GM21825 (cell line): ENCODE results near the gene ZNF346.

ENCODE experiments used
- ATAC-seq: cut with Tn5 transposase; IDR thresholded peaks from one replicate; pipeline ENCODE4 v1.9.1; 2021; ENCODE audit warnings: mild to moderate bottlenecking, moderate library complexity; ENCODE audit not compliant: unreplicated experiment

ZNF346 gene

DNA sequence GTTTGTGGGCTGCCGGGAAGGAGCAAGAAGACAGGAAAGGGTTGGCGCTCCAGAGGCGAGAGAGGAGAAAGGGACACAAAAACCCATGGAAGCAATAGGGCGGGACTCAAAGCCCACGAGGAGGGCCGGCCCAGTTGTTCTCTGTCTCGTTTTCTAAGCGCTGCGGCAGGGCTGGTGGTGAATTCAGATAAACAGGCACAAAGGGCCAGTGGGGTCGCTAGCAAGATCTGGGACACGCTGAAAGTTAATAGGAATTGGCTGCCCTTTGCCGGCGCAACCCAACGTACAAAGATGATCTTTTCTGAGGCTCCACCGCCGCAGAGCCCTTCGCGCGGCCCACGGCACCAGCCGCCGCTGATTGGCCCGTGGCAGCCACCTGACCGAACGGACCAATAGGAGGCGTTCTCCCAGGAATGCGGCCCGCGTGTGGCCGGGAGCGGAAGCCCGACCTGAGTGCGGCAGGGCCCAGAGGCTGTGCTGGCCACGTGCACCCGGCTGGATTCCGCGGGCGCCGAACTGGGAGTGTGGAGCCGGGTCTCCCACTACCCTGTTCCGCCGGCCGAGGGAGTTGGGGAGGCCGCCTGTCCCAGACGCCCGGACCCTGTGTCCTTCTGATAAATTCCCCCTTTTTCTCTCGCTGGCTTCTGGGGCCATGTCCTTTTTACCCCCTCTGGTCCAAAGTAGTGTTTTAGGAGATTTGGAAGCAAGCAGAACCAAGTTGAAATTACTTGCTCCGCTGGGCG, 94.3 kb downstream of the ZNF346 start:
- peak; percentile 50 for ATAC-seq

DNA sequence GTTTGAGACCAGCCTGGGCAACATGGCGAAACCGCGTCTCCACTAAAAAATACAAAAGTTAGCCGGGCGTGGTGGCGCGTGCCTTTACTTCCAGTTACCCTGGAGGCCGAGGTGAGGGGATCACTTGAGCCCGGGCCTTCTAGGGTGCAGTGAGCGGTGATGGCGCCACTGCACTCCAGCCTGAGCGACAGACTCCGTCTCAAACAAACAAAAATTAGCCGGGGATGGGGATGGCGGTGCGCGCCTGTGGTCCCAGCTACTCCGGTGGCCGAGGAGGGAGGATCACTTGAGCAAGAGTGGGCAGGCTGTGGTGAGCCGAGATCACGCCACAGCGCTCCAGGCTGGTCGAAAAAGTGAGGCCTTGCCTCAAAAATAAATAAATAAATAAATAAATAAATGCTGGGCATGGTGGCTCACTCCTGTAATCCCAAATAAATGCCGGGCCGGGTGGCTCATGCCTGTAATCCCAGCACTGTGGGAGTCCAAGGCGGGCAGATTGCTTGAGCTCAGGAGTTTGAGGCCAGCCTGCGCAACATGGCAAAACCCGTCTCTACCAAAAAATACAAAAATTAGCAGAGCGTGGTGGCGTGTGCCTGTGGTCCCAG, 95.0 kb downstream of the ZNF346 start:
- ATAC-seq = no peak

DNA sequence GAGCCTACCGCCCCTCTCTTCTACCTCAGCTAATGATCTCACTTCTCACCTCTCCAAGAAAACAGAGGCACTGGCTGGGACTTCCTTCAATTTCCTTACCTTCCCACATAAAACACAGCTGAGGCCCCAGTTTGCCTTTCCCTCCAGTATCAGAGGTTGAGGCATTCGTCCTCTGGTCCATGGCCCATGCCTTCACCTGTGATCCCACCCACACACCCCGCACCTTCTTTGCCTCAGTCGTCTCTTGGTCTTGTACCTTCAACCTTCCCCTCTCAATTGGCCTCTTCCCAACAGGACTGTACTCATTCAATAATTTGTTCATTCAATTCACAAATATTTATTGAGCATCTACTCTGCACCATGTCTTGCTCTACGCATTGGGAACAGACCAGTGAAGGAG, 100.1 kb downstream of the ZNF346 start:
- no peak for ATAC-seq

DNA sequence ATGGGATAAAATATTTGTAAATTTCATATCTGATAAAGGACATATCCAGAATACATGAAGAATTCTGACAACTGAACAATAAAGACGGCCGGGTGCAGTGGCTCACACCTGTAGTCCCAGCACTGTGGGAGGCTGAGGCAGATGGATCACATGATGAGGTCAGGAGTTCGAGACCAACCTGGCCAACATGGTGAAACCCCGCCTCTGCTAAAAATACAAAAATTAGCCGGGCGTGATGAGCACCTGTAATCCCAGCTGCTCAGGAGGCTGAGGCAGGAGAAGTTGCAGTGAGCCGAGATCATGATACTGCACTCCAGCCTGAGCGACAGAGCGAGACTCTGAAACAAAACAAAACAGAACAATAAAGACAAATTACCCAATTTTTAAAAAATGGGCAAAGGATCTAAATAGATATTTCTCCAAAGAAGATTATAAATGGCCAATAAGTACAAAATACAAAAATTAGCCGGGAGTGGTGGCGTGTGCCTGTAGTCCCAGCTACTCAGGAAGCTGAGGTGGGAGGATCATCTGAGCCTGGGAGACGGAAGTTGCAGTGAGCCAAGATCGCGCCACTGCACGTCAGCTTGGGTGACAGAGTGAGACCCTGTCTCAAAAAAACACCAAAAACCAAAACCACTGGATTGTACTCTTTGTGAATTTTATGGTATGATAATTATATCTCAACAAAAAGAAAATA, 101.4 kb downstream of the ZNF346 start:
- peak; percentile 56 for ATAC-seq

DNA sequence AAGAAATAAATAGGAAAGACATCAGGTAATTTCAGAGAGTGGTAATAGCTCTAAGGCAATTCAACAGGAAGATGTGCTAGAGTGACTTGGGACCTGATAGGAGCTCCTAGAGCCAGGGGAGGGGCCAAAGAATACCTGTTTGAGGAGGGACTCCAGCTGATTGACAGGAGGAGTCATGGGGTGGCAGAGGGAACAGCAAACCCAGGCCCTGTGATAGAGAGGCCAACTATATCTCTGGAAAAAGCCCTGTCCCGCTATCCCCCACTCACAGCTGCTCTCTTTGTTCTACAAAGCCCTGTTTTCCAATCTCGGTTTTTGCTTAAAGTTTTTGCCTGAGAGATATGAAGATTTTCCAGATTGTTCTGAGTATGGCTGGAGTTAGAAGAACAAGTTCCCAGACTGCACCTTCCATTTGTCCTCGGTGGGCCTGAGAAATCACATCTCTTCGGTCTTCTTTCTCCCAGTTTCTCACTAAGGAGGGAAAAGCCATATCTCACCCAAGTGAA, 102.0 kb downstream of the ZNF346 start:
- ATAC-seq = peak; percentile 49

DNA sequence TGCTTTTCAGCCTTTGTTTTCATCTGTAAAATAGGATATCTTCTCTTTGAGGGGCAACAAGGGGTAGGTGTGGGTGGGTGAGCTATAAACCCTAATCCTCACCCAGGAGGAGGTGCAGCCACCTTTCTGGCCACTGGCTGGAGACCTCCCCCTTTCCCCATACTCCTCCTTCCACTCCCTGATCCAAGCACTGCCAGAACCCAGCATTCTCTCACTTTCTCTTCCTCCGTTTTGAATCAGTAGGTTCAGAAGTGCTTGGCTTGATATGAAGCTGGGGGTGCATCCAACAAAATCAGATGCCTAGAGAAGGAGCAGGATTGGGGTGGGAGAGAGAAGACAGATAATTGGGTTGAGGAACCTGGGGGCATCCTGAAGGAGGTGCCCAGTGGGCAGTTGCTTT, 104.3 kb downstream of the ZNF346 start:
- ATAC-seq = no peak

DNA sequence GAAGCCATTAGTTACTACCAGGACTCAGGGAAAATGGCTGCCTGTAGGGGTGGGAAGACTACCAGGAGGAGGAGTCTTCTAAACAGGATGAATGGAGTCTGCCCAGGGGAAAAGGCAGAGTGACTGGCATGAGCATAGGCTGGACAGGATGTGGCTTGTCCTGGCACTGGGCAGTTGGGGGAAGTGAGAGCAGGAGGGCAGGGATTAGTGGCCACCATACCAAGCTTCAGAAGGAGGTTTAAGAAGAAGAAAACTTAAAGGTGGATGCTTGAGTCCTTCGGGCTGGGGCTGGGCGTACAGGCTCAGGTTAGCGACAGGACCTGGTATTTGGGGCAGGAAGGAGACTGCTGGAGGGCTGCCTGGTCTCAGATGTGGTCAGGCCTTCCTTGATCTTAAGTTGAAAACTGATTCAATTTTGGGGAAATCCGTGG, 106.1 kb downstream of the ZNF346 start:
- no peak for ATAC-seq

DNA sequence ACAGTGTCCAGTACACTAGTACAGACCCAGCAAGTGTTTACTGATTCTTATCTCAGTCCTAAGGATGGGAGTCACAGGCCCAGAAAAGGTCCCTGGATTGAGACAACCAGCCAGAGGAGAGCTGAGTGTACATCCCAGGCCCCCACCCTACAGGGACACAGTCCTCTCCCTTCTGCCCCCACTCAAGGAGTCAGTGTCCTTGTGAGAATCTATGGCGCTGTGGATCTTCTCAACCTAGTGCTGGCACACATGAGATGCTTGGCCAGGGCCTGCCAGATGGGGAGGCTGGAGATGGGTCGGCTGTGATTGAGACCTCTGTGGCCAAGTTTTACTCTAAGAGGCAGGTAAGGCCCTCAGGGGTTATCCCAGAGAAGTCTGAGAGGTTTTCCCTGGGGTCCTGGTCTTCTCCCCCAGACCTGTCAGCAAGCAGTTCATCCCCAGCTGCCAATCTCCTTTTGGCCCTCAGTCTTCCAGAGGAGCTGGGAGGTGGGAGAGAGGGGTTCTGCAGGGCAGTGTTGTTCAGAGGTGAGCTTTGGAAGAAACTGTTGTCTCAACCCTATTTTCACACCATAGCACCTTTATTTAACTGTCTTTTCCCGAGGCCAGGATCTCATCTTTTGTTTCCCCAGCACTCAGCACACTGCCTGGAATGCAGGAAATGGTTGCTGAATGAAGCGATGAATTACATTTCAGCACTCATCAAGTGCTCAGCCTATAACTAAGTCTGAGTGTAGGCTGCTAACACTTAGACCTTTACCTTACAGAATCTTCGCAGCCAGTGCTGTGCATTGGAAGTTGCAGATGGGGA, 107.9 kb downstream of the ZNF346 start:
- ATAC-seq = no peak
